Retinal pigment epithelial cell (primary cell): ENCODE results near the gene NR3C1.

Source experiments
- DNase-seq: peaks from one replicate; pipeline ENCODE4 v3.0.0-alpha.2; 2010; ENCODE audit warnings: low read depth
- H3K4me3 ChIP-seq: 2 replicates; pipeline ENCODE4 v1.5.1; 2011; ENCODE audit warnings: mild to moderate bottlenecking, low read length, control low read depth, moderate library complexity
- TF ChIP-seq, protein P1 (sequence below): conservative IDR thresholded peaks from 2 replicates; pipeline ENCODE4 v1.5.1; 2011; ENCODE audit warnings: low read depth, low read length, control low read depth, inconsistent platforms

Gene NR3C1

GRCh38 chr5:143248822-143249579 is 154.5 kb downstream of the NR3C1 start:
- no peak for DNase-seq
- H3K4me3 ChIP-seq = no peak overlapping the region
- TF ChIP-seq, protein P1, sequence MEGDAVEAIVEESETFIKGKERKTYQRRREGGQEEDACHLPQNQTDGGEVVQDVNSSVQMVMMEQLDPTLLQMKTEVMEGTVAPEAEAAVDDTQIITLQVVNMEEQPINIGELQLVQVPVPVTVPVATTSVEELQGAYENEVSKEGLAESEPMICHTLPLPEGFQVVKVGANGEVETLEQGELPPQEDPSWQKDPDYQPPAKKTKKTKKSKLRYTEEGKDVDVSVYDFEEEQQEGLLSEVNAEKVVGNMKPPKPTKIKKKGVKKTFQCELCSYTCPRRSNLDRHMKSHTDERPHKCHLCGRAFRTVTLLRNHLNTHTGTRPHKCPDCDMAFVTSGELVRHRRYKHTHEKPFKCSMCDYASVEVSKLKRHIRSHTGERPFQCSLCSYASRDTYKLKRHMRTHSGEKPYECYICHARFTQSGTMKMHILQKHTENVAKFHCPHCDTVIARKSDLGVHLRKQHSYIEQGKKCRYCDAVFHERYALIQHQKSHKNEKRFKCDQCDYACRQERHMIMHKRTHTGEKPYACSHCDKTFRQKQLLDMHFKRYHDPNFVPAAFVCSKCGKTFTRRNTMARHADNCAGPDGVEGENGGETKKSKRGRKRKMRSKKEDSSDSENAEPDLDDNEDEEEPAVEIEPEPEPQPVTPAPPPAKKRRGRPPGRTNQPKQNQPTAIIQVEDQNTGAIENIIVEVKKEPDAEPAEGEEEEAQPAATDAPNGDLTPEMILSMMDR = no peak

- TF ChIP-seq, protein P1 = no peak
- no peak for DNase-seq
- H3K4me3 ChIP-seq = no peak overlapping the region
Measured at GRCh38 chr5:143248391-143248790, 155.1 kb downstream of the NR3C1 start.

DNA sequence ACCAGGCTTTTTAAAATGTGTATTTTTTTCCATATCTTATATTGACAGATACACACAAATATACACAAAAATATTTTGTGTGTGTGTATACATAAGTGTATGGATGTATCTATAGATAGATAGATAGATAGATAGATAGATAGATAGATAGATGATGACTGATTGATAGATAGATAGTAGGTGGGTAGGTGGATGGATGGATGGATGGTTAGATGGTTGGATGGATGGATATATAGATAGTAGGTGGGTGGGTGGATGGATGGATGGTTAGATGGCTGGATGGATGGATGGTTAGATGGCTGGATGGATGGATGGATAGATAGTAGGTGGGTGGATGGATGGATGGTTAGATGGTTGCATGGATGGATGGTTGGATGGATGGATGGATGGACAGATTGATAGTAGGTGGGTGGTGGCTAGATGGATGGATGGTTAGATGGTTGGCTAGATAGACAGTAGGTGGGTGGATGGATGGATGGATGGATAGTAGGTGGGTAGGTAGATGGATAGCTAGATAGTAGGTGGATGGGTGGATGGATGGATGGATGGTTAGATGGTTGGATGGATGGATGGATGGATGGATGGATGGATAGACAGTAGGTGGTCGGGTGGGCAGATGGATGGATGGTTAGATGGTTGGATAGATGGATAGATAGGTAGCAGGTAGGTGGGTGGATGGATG is 156.2 kb downstream of the NR3C1 start:
- TF ChIP-seq, protein P1 = no peak
- DNase-seq = no peak
- H3K4me3 ChIP-seq = no peak overlapping the region

- TF ChIP-seq, protein P1 = no peak
- no peak overlapping the region for H3K4me3 ChIP-seq
- DNase-seq = peak; percentile 60
Measured at GRCh38 chr5:143245929-143246561, 157.4 kb downstream of the NR3C1 start.

DNA sequence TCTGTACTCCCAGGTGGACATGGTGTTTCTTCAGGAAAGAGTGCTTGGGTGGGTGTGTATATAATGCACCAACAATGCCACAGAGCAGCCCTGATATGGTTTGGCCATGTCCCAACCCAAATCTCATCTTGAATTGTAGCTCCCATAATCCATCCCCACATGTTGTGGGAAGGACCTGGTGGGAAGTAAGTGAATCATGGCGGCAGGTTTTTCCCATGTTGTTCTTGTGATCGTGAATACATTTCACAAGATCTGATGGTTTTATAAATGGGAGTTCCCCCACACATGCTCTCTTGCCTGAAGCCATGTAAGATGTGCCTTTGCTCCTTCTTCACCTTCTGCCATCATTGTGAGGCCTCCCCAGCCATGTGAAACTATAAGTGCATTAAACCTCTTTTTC is 158.5 kb downstream of the NR3C1 start:
- no peak for DNase-seq
- H3K4me3 ChIP-seq = no peak overlapping the region
- TF ChIP-seq, protein P1 = no peak

DNA sequence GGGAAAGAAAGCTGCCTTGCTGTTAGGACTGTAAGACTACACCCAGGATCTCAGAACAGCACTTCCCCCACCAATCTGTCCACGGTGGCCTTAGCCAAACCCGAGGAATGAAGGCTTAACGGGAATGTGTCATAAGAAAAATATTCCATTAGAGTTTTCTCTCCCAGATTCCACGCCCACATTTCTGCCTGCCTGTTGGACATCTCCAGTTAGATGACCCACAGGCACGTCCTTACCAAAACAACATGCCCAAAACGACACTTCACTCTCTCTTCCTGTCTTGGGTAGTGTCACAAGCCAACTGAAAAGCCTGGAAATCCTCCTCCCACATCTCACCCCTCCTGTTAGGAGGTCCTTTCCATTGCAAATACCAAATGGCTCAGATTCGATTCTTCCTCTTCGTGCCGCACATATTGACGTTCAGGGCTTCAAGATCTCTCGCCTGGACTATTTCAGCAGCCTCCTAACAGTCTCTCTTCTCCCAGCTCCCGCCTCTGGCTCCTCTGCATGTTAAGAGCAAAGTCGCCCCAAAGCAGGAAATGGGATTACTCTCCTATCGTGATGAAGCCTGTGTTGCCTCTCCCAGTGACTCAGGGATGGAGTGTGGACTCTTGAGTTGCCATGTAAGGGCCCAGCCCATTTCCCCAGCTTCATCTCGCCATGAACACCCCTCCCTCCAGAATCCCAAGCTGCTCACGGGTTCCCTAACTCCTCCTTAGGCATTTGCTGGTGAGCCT is 159.3 kb downstream of the NR3C1 start:
- H3K4me3 ChIP-seq = peak overlapping the region; percentile 13
- DNase-seq = peak; percentile 82
- TF ChIP-seq, protein P1 = no peak
